Cortex of kidney (tissue), 1 donor: ENCODE results near the gene IL17RB.

Source experiments
- DNase-seq: peaks from one replicate; lab custom pipeline; 2025; lab: John Stamatoyannopoulos, UW

Gene IL17RB

GRCh38 chr3:53811143-53811927, 35.0 kb upstream of the IL17RB start:
- DNase-seq: no peak

GRCh38 chr3:53812434-53812833, 33.9 kb upstream of the IL17RB start:
- no peak for DNase-seq

- no peak for DNase-seq
These were observed 33.1 kb upstream of the IL17RB start for GRCh38 chr3:53813229-53813628.

- no peak for DNase-seq
These were observed 32.5 kb upstream of the IL17RB start for GRCh38 chr3:53813876-53814275.

GRCh38 chr3:53815067-53815466, 31.3 kb upstream of the IL17RB start:
- DNase-seq: no peak

- DNase-seq: no peak
These were observed 30.7 kb upstream of the IL17RB start for GRCh38 chr3:53815651-53816050.

GRCh38 chr3:53816425-53816824, 29.9 kb upstream of the IL17RB start:
- DNase-seq: no peak

- no peak for DNase-seq
These were observed 29.2 kb upstream of the IL17RB start for GRCh38 chr3:53817211-53817610.

GRCh38 chr3:53817809-53818208, 28.6 kb upstream of the IL17RB start:
- no peak for DNase-seq

GRCh38 chr3:53818221-53819162, 27.9 kb upstream of the IL17RB start:
- DNase-seq: no peak

- DNase-seq: no peak
These were observed 27.1 kb upstream of the IL17RB start for GRCh38 chr3:53819163-53819868.

GRCh38 chr3:53820084-53820483, 26.3 kb upstream of the IL17RB start:
- DNase-seq: no peak

GRCh38 chr3:53820756-53821580, 25.4 kb upstream of the IL17RB start:
- no peak for DNase-seq

- no peak for DNase-seq
These were observed 24.7 kb upstream of the IL17RB start for GRCh38 chr3:53821631-53822121.

- DNase-seq: no peak
These were observed 24.0 kb upstream of the IL17RB start for GRCh38 chr3:53822331-53822741.

- no peak for DNase-seq
These were observed 23.1 kb upstream of the IL17RB start for GRCh38 chr3:53823026-53823955.

- DNase-seq: no peak
These were observed 22.3 kb upstream of the IL17RB start for GRCh38 chr3:53823956-53824657.

GRCh38 chr3:53824795-53825194, 21.6 kb upstream of the IL17RB start:
- no peak for DNase-seq

GRCh38 chr3:53826048-53826447, 20.3 kb upstream of the IL17RB start:
- no peak for DNase-seq

- no peak for DNase-seq
These were observed 17.8 kb upstream of the IL17RB start for GRCh38 chr3:53828581-53828980.
